Tibial nerve (tissue), 4 donors: ENCODE data around the gene AP4B1.

ENCODE experiments used
- EP300 ChIP-seq, 2 donors: sonication (generic); formaldehyde crosslinking; IDR thresholded peaks; one replicate each; pipeline ENCODE4 v1.6.1; 2017; ENCODE audit warnings: antibody characterized with exemption in 2 of 2, mild to moderate bottlenecking in 1 of 2
- POLR2A ChIP-seq, 2 donors: fragments of 450-650 bp; IDR thresholded peaks; one replicate each; pipeline ENCODE4 v1.6.1; 2017; ENCODE audit warnings: antibody characterized with exemption in 2 of 2, mild to moderate bottlenecking in 2 of 2, moderate library complexity in 2 of 2
- TF ChIP-seq, protein P1 (sequence below), 5 experiments: fragments of 200-600 bp in 3 of 5; fragments of 450-650 bp in 2 of 5; sonication (generic) in 3 of 5; IDR thresholded peaks; one replicate each; pipeline ENCODE4 v1.5.1; 2016 to 2019; ENCODE audit warnings: antibody characterized with exemption in 5 of 5, mild to moderate bottlenecking in 3 of 5, moderate library complexity in 2 of 5

DNA sequence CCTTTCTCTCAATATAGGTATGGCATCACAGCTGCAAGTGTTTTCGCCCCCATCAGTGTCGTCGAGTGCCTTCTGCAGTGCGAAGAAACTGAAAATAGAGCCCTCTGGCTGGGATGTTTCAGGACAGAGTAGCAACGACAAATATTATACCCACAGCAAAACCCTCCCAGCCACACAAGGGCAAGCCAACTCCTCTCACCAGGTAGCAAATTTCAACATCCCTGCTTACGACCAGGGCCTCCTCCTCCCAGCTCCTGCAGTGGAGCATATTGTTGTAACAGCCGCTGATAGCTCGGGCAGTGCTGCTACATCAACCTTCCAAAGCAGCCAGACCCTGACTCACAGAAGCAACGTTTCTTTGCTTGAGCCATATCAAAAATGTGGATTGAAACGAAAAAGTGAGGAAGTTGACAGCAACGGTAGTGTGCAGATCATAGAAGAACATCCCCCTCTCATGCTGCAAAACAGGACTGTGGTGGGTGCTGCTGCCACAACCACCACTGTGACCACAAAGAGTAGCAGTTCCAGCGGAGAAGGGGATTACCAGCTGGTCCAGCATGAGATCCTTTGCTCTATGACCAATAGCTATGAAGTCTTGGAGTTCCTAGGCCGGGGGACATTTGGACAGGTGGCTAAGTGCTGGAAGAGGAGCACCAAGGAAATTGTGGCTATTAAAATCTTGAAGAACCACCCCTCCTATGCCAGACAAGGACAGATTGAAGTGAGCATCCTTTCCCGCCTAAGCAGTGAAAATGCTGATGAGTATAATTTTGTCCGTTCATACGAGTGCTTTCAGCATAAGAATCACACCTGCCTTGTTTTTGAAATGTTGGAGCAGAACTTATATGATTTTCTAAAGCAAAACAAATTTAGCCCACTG is 36.0 kb upstream of the AP4B1 start:
- TF ChIP-seq, protein P1, sequence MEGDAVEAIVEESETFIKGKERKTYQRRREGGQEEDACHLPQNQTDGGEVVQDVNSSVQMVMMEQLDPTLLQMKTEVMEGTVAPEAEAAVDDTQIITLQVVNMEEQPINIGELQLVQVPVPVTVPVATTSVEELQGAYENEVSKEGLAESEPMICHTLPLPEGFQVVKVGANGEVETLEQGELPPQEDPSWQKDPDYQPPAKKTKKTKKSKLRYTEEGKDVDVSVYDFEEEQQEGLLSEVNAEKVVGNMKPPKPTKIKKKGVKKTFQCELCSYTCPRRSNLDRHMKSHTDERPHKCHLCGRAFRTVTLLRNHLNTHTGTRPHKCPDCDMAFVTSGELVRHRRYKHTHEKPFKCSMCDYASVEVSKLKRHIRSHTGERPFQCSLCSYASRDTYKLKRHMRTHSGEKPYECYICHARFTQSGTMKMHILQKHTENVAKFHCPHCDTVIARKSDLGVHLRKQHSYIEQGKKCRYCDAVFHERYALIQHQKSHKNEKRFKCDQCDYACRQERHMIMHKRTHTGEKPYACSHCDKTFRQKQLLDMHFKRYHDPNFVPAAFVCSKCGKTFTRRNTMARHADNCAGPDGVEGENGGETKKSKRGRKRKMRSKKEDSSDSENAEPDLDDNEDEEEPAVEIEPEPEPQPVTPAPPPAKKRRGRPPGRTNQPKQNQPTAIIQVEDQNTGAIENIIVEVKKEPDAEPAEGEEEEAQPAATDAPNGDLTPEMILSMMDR (IDR thresholded peaks at IDR 0.05) = no peak
- no peak for TF ChIP-seq POLR2A (IDR thresholded peaks at IDR 0.05)
- no peak for TF ChIP-seq EP300 (IDR thresholded peaks at IDR 0.05)
